ENCODE results near the gene AFF2.

The AFF2 gene

DNA sequence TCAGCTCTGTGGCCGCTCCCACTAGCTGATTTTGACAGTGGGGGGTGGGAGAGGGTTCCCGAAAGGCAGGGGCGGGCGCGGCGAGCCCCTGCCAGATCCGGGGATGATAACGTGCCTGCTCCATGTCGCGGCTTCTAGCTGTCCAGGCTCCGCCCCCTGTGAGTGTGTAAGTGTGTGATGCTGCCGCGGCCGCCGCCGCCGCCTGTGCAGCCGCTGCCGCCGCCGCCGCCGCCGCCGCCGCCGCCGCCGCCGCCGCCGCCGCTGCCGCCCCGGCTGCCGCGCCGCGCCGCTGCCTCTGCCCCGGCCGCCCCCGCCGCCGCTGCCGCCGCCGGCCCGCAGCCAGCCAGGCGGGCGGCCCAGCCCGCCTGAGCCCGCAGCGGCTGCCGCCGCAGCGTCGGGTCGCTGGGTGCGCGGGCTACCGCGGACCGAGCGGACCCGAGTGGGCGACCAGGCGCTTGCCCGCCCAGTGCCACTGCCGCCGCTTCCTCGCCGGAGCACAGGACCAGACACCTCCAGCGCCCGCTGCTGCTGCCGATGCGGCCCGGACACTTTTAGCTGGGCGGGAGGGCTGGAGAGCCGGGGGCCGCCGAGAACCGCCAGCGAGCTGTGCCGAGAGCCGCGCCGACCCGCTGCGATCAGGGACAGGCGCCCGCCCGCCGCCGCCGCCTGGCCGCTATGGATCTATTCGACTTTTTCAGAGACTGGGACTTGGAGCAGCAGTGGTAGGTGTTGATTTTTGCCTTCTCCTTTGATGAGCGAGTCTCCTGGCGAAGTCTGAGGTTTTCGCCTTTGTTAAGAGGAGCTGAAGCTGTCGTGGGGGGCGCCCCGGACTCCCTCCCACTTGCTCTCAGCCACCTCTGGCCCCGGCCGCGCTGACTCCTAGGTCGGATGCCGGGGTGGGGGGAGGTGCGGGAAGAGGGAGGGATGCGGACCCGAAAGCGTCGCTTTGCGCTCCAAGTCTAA, at the start of gene AFF2:
TSS of gene AFF2 (plus strand) at position 195 of the 963 bp plus-strand sequence. CDS start at position 676, 481 bp downstream.
- DNase-seq = no peak

DNA sequence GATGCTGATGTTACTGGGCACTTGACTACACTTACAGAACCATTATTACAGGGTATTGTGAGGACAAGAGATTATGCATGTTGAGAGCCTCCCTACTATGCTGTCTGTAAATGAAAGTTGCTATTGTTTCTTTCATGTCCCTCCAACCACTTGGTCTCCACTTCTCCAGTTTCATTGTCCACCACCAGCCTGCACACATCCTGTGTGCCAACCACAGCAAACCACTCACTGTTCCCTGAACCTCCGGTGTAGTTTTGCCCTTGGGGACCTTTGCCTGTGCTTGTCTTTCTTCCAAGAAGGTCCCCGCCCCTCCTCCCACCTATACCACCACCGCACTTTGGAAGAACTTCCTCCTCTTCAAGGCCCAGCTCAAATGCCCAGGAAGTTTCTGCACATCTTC, 43.1 kb upstream of the AFF2 start:
- DNase-seq = no peak

DNA sequence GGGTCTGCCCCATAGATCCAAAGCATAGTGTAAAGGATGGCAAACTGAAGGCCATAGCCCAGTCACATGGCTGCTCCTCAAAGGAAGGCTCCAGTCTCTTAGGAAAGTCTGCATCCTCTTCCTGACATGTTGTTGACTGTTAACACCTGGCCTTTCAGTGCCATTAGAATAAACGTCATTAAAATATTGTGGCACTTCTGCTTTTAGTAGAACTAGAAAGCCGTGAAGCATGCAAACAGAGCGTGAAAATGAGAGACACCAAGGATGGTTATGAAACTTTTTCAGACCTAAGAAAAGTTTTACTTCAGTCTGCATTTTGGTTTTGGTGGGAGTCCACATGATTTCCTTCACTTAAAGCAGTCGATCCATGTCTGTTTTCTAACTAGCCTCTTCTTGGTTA, 41.1 kb upstream of the AFF2 start:
- no peak for DNase-seq

DNA sequence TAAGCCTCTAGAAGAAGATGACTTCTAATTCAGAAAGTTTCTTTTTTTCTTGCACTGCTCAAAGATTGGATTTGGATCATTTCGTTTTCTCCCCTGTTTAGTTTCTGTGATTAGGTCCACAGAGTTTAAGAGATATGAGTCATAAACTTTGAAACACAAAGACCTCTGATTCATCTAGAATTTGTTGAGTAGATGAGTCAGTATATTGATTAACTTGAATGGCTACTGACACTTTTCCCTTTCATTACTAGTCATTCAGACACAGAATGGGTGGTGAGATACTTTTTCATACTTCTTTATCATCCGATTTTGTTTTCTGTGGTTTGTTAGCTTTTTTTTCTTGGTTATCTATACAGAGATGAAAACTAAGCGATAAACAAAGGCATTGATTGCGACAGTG, 34.1 kb upstream of the AFF2 start:
- no peak for DNase-seq

DNA sequence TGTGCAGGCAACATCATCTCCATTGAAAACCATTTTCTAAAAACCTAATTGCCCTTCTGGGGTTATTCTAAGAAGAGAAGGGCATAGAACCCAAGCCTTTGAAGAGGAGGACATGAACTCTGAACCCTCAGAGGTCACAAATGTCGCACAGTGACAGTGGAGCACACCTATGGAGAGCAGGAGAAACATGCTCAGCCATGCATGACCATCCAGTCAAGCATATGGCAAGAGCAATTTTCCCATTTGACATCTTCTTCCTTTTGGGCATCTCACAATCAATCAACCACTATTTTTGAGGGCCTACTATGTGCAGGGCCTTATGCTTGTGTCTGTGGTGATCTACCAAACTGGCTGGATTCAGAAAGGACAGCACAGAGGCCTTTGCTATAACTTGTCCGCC, 30.1 kb upstream of the AFF2 start:
- DNase-seq = no peak

DNA sequence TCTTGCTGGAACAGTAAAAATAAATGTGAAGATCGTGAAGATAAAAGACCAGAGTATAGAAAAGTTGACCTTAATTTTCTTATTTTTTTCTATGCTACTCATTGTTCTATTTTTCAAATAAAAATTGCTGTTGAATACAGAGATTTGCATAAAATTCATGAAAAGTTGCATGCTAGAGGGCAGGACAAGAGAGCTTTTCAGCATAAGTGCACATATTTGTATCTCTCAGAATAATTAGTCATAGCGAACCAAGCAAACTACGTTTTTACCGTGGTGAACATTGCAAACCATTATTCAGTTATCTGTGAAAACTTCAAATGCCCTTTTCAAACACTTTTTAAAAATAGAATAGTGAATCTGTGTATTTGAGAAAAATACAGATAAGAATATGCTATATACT, 26.4 kb upstream of the AFF2 start:
- DNase-seq = no peak

DNA sequence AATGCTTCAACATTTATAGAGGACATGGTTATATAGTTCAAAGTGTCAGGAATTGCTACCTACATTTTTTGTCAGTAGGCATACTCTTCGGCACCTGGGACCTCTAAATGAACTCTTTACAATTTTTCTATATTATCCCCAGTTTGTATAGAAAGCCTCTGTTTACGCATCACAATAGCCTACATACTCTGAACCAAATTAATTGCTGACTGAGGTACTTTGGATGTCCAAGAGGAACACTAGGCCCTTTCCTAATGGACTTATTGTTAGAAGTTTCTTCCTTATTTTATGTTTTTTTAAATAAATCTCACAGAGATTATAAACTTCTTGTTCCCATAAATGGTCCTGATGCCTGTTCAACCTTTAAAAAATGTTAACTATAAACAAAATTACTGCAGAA, 8.4 kb upstream of the AFF2 start:
- DNase-seq = no peak

DNA sequence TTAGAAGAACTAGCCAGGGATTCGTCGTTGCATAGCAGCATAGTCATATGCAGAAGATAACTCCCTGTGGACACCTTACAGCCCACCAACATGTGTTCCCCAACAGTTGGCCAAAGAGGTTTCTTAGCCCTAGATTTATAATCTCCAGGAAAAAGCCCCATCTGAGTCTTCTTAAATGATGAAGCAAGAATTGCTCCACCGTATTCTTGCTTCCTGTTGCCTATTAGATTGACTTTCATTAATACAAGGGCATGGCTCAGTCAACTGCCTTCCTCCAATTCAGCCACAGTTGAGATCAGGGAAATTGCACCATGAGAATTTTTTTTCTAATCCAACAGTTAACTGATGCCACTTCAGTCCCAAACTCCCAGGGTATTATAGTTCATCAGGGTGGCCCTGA, 5.2 kb upstream of the AFF2 start:
- DNase-seq = no peak

DNA sequence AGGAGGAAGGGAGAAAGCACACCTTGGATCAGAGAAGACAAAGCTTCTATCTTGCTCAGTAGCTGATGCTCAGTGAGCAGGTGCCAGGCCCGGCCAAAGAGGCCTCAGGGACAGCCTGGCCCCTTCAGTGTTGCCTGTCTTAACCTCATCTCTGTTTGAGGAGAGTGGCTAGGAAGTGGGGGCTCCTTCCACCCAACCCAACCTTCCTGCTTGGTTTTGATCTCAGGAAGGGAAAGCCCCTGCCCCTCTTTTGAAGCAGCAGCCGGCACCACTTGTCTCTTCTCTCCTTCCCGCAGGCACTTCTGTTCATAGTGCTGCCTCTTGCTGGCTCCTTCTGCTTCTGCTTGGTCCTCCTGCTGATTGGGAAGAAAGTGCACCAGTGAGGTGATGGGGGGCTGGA, 2.4 kb upstream of the AFF2 start:
- DNase-seq = no peak

DNA sequence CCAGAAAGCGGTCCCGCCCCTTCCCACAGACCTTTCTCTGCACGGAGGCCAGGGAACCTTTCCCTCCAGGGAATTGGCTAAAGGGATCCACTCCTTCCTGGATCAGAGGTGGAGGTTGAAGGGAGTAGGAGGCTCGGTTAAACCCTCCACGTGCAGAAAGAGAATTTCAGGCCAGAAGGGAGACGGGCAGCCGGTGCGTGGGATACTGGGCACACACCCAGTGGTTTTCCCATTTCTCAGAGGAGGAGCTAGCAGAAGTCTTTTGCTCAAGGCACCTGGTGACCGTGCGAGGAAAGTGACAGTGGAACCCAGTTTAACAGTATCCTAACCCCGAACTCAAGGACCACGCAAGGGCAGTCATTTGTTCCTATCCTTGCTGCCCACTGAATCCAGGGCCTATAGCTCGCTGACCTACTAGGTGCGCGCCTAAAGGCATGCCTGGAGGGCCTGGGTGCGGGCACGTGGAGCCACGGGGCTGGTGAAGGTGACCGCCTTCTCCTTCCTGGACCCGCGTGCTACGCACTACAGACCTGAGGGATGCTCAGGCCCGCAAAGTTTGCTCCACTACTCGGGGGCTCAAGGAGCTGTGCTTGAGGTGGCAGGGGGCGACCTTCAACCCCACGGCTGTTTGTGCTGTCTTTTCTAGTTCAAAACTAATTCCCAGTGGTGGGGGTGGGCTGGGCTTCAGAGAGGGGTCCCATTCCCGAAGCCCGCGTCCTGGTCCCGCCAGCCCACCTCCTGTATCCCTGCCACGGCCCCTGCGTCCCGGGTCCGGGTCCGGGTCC, 587 bp upstream of the AFF2 start:
- DNase-seq = no peak

DNA sequence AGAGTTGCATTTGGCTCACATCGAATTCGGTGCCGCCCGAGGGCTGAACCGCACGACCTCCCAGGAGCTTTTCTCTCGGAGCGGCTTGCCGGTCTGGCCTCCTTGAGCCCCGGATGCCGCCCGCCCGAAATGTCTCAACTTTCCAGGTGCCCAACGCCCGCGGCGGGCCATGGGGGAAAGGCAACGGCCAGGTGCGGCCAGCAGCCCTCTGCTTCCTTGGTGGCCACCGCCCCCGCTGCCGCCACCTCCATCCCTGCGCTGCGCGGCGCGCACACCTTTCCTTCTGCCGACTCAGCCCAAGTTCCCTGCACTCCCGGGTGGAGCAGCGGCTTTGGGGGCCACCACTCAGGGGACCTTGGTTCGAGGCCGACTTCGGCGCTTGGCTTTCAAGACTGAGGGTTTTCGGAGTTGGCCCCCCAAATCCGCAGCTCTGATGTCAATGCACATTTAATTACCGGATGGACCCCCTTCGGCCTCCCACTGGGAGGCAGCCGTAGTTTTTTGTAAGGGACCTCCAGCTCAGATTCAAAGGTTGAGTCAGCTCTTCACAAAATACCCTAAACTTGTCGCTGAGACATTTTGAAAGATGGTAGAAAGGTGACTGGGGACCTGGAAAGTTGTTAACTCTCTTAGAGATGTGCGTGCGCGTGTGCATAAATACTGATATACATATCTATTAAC, 1.1 kb downstream of the AFF2 start:
- DNase-seq = no peak

DNA sequence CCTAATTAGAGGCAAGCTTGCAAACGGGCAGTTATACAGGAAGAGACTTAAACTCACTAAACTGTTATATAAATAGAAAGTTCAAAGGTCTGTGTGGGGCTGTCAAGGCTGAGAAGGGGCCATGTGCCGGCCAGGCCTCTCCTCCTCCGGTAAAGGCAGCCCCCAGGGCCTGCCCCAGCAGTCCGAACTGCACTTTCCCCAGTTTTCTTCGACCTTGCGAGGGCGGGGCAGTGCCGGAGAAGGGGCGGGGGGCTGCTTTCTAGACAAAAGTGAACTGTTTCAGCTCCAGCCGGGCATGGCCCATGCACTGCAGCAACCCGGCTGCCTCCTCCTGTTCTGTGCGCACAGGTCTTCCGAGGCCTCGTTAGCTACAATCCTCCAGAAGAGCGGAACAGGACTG, 4.1 kb downstream of the AFF2 start:
- no peak for DNase-seq

DNA sequence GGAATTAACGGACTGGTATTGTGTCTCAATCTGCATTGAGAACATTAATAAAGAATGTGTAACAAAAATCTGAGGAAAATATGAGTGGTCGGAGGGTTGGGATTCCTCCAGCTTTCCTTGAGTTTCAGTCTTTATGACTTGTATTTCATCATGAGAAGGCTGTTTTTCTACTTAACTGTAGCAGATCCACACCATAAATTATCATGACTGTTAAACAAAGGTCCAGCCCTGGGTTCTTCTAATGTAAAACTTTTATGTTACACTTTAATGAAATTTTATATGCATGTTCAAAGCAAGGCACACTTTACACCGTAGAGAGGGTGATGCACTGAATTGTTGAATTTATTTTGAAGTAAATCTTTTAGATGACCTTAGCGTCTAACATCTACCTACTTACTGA, 7.0 kb downstream of the AFF2 start:
- no peak for DNase-seq

DNA sequence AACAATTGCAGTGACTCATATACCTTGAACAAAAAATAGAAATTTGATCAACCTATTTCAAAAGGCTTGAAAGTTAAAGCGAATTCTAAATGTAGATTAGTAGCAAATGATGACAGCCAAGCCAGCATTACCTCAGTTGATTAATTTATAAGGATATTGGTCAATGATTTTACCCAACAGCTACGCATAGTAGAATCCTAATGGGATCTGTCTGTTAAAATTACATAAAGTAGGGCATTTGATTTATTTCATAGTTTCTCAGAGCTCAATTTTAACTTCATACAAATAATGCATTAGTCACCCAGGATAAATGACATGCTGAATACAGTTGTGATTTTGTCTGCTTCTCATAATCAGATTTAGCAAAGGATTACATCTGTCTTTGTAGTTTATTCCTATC, 12.0 kb downstream of the AFF2 start:
- no peak for DNase-seq

DNA sequence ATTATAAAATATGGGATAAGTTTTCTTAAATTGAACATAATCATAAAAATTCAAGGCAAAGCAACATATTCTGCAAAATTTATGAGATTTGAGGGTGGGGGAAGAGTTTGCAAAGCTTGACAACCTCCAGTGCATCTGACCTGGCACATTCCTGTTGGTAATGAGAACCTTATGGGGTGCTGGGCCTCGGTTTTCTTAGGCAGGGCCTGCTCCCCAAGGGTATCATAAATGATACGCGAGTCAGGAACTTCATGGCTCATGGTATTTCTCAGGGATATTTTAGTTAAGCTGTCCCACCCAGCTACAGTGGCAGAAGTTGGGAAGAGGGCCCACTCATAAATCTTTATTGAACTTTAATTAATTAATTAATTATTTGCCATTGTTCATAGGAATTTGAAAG, 13.2 kb downstream of the AFF2 start:
- no peak for DNase-seq

DNA sequence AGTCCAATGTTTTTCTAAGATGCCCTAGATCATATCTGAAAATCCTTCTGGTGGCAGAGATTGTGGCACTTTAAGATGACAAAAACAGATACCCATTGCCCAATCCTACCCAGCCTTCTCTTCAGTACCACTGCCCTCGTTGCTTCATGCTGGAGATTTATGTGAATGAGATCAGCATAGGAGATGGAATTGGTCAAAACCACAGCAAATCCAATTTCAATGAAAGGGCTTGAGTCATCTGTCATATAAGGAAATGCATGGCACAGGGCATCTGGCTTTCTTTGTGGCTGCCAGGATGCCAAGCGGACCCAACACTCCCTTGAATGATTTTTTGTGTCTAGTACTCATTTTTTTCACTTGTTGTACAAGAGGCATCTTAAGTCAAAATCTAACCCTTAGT, 16.8 kb downstream of the AFF2 start:
- no peak for DNase-seq

DNA sequence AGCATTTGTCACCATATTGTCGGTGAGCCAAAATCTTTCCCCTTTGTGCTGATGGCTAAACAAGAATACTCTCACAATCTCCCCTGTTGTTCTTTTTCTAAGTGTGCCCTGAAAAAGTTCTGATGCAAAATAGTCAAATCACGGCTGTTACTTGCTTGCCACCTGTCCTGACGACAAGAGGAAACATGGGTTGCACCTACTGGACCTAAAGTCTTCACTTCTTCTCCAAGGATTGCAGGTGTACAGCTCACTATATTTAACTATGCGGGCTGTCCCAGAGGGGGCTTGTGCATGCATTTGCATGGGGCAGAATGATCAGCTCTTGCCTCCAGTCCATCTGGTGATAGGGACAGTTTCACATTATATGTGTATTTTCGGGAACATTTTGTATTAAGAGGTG, 21.6 kb downstream of the AFF2 start:
- DNase-seq = no peak

DNA sequence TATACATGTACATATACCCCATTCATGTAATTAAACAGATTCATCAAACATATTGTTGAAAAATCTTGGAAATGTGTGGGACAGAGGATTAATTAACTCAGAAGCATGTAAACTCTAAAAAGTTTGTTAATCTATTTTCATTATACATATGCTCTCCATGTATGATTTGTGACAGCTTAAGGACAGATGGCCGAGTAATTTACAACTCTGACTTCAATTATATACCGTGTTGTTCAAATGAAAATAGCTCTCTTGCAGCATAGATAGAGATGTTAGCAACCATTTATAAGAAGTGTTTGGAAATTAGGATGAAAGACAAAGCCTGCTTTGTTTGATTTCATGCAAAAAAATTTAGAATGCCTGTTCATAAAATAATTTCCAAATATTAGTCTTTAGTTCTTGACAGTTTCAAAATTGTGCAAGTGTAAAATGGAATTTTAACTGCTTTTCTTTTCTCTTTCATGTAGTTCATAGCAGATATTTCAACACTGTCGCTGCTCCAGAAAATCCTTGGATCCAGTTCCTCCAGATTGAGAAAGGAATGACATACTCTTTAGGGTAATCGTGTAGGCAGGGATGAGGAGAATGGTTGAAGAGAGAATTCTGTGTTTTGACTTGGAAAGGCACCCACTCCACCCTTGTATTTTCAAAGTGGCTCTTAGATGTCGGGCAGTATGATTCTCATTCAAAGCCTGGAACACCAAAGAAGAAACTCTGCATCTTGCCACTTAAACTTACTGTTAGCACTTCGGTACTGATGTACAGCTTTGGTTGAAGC, 23.1 kb downstream of the AFF2 start:
- DNase-seq = no peak

DNA sequence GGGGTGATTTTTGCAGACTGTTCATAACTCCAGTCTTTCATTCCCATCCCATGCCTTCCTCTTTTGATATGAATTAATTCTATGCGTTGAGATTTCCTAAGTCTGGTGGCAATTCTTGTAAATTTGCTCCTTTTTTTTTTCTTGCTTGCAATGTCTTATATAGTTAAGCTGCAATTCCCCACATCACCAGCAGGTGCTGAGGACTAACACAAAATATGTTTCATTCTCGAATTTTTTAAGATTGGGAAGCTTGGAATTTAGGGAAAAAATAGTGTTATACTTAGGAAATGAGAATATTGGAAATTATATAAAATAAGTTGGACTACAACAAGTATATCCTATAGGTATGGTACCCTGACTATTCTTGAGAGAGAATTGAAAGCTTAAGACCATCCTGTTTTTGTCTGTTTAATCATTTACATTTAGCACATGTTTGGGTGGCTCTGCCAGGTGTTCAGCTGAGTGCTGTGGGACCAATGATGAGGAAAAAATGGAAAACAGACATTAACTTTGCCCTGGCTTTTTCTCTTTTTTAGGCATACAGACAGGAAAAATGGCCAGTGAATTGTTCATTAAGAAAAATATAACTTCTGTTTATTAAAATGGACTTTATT, 30.2 kb downstream of the AFF2 start:
- DNase-seq = no peak

DNA sequence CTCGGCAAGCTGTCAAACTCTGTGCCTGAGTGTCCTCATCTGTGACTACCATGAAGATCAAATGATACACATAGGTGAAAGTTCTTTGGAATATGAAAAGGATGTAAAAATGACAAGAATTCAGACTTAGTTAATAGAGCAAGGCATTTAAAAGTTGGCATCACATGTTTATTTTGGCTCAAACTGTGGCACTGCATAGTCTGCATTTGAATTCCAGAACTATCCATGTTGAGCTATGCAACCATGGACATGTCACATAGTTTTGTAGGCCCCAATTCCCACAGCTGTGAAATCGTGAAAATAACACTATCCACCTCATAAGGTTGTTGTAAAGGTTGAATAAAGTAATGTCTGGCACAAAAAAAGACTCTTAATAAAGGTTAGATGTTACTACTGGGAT, 33.9 kb downstream of the AFF2 start:
- no peak for DNase-seq

DNA sequence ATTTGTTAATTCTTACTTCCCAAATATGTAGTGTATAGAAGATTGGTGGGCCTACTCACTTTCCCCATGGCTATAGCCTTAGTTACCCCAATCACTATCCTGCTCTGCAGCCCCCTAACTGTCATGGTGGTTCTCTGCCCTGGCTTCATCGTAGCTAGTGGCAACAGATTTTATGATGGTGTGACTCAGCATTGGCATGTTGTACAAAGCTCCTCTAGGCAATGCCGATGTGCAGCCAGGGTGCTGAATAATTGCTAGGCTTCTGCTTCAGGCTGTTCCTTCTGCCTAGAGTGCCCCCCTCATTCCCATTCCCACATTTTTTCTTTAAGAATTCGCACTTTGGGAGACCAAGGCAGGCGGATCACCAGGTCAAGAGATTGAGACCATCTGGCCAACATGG, 35.2 kb downstream of the AFF2 start:
- DNase-seq = no peak

DNA sequence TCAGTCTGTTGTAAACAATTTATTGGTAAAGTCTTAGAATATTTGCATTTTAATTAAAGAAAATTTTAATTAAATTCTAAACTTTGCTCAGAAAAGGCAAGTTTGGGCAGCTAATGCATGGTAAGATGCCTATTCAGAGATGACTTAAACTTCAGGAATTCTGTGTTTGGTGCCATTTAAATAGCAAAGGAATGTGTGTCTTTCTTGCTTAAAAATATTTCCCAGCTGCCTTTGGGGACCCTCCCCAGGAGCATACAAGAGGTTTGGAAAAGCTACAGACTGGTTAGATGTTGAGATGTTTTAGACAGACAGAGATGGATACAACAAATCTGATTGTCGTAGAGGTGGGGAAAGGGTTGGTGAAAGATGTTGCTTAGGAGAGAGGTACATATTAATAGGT, 36.5 kb downstream of the AFF2 start:
- no peak for DNase-seq
